OCI-LY3 (cell line): ENCODE measurements around the gene TMEM163.

Source experiments
- H2AFZ ChIP-seq: fragments of 200-600, 300-600 bp; shearing (Covaris generic); 2 replicates; pipeline ENCODE4 v1.6.0; 2014; ENCODE audit warnings: antibody characterized with exemption, low read depth, low read length
- H3K27ac ChIP-seq: fragments of 200-600, 300-600 bp; sonication (generic); 2 replicates; pipeline ENCODE4 v1.5.1; 2014; ENCODE audit warnings: mild to moderate bottlenecking, low read length, moderate library complexity, mixed read lengths
- H3K27me3 ChIP-seq: fragments of 200-600, 300-600 bp; sonication (generic); 2 replicates; pipeline ENCODE4 v1.6.1; 2014; ENCODE audit warnings: low read depth, low read length, mixed read lengths
- H3K36me3 ChIP-seq: fragments of 200-600, 300-600 bp; sonication (generic); replicated peaks from 2 replicates; pipeline ENCODE3; 2014; ENCODE audit warnings: low read depth, low read length, mixed read lengths
- H3K4me1 ChIP-seq: fragments of 300-600, 200-600 bp; sonication (generic); 2 replicates; pipeline ENCODE4 v1.6.1; 2014; ENCODE audit warnings: low read length, mixed read lengths
- H3K4me2 ChIP-seq: fragments of 200-600, 300-600 bp; sonication (generic); 2 replicates; pipeline ENCODE4 v1.6.1; 2014; ENCODE audit warnings: low read length, mixed read lengths
- H3K4me3 ChIP-seq: fragments of 300-600, 200-600 bp; sonication (generic); 2 replicates; pipeline ENCODE4 v1.5.1; 2014; ENCODE audit warnings: antibody characterized with exemption, mild to moderate bottlenecking, low read length, moderate library complexity
- H3K79me2 ChIP-seq: fragments of 300-600, 200-600 bp; shearing (Covaris generic); 2 replicates; pipeline ENCODE4 v1.6.1; 2014; ENCODE audit warnings: mild to moderate bottlenecking, low read length, mixed read lengths
- H3K9ac ChIP-seq: fragments of 300-600, 200-600 bp; shearing (Covaris generic); 2 replicates; pipeline ENCODE4 v1.6.0; 2014; ENCODE audit warnings: mild to moderate bottlenecking, low read length, moderate library complexity
- H3K9me3 ChIP-seq: fragments of 200-600, 300-600 bp; shearing (Covaris generic); 2 replicates; pipeline ENCODE4 v1.6.1; 2014; ENCODE audit warnings: low read length, mixed read lengths; ENCODE audit not compliant: insufficient read depth
- H4K20me1 ChIP-seq: fragments of 200-600, 300-600 bp; sonication (generic); 2 replicates; pipeline ENCODE4 v1.6.1; 2016; ENCODE audit warnings: low read length, mixed read lengths; ENCODE audit not compliant: insufficient read depth
- EZH2phosphoT487 ChIP-seq: fragments of 200-600 bp; shearing (Covaris generic); IDR thresholded peaks from 2 replicates; pipeline ENCODE4 v1.6.1; 2018; ENCODE audit warnings: antibody characterized with exemption, mixed run types, low read depth
- TF ChIP-seq, protein P1 (sequence below): fragments of 200-600, 300-600 bp; sonication (generic); IDR thresholded peaks from 2 replicates; pipeline ENCODE4 v1.5.1; 2014; ENCODE audit warnings: antibody characterized with exemption, low read length, low read depth

Gene TMEM163

GRCh38 chr2:134692499-134692898 lies 26.3 kb downstream of the TMEM163 start:
- H3K9me3 ChIP-seq = no peaks in the 10 kb centered on the region
- peaks cover 34% of the 10 kb centered on the region for H3K4me1 ChIP-seq
- H3K27ac ChIP-seq = no peak overlapping the region
- TF ChIP-seq, protein P1, sequence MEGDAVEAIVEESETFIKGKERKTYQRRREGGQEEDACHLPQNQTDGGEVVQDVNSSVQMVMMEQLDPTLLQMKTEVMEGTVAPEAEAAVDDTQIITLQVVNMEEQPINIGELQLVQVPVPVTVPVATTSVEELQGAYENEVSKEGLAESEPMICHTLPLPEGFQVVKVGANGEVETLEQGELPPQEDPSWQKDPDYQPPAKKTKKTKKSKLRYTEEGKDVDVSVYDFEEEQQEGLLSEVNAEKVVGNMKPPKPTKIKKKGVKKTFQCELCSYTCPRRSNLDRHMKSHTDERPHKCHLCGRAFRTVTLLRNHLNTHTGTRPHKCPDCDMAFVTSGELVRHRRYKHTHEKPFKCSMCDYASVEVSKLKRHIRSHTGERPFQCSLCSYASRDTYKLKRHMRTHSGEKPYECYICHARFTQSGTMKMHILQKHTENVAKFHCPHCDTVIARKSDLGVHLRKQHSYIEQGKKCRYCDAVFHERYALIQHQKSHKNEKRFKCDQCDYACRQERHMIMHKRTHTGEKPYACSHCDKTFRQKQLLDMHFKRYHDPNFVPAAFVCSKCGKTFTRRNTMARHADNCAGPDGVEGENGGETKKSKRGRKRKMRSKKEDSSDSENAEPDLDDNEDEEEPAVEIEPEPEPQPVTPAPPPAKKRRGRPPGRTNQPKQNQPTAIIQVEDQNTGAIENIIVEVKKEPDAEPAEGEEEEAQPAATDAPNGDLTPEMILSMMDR = peak; percentile 65
- no peak for TF ChIP-seq EZH2phosphoT487
- H3K9ac ChIP-seq = peak overlapping the region; percentile 27; the same call in 1 of the 2 replicates
- H3K4me3 ChIP-seq = peak overlapping the region; percentile 51
- peak overlapping the region; percentile 68 for H3K4me2 ChIP-seq
- H3K27me3 ChIP-seq = no peaks in the 10 kb centered on the region
- peaks cover 12% of the 10 kb centered on the region; the same call in 1 of the 2 replicates for H4K20me1 ChIP-seq
- peaks cover 55% of the 10 kb centered on the region for H3K79me2 ChIP-seq
- H3K36me3 ChIP-seq = peaks cover 3% of the 10 kb centered on the region
- no peak overlapping the region for H2AFZ ChIP-seq

DNA sequence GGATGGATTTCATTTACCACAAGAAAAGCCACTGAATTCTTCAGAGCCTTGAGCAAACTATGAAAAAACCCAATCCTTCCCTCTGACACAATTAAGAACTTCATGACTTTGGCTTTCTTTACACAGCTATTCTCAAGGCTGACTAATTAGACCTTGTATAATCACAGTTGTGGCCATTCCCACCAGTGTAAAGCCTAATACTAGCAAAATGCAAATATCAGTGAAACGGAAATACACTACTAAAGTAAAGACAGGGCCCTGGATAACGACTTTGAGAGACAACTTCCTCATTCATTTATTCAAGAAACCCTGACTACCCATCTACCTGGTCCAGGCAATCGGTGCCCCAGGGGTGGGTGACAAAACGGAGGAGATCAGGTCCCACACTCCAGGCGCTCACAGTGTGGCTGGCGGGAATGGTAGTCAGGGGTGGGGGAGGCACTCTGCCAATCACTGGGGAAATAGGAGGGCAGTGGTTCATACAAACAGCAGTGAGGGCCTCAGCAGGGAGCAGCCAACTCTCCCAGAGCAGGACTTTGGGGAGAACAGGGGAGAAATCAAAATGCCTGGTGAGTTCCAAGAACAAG lies 28.1 kb downstream of the TMEM163 start:
- peaks cover 12% of the 10 kb centered on the region; the same call in 1 of the 2 replicates for H4K20me1 ChIP-seq
- no peaks in the 10 kb centered on the region for H3K27me3 ChIP-seq
- peaks cover 34% of the 10 kb centered on the region for H3K4me1 ChIP-seq
- H3K9ac ChIP-seq = peak overlapping the region; percentile 3; the same call in 1 of the 2 replicates
- H2AFZ ChIP-seq = no peak overlapping the region
- peak overlapping the region; percentile 16 for H3K4me2 ChIP-seq
- no peaks in the 10 kb centered on the region for H3K9me3 ChIP-seq
- peaks cover 3% of the 10 kb centered on the region for H3K36me3 ChIP-seq
- peak overlapping the region; percentile 14 for H3K27ac ChIP-seq
- H3K4me3 ChIP-seq = no peak overlapping the region
- TF ChIP-seq EZH2phosphoT487 = no peak
- TF ChIP-seq, protein P1 = no peak
- peaks cover 71% of the 10 kb centered on the region for H3K79me2 ChIP-seq

DNA sequence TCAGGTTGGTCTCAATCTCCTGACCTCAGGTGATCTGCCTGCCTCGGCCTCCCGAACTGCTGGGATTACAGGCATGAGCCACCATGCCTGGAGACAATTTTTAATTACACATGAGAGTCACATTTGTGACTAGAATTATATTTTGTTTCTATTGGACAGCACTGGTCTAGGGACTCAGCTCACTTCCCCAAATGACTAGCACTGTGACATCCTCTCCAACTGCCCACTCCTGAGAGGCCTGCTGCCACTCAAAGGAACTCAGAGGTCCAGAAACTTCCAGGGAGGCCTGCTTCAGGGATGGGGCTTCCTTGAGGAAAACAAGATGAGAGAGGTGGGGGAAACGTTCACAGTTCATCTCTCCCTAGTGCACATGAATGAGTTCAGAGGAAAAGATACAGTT lies 29.5 kb downstream of the TMEM163 start:
- H2AFZ ChIP-seq = no peak overlapping the region
- peaks cover 3% of the 10 kb centered on the region for H3K36me3 ChIP-seq
- TF ChIP-seq EZH2phosphoT487 = no peak
- TF ChIP-seq, protein P1 = no peak
- H3K4me2 ChIP-seq = no peak overlapping the region
- peaks cover 11% of the 10 kb centered on the region; the same call in 1 of the 2 replicates for H4K20me1 ChIP-seq
- no peak overlapping the region for H3K9ac ChIP-seq
- no peaks in the 10 kb centered on the region for H3K9me3 ChIP-seq
- H3K4me1 ChIP-seq = peaks cover 42% of the 10 kb centered on the region
- no peaks in the 10 kb centered on the region for H3K27me3 ChIP-seq
- no peak overlapping the region for H3K27ac ChIP-seq
- no peak overlapping the region for H3K4me3 ChIP-seq
- H3K79me2 ChIP-seq = peaks cover 84% of the 10 kb centered on the region

GRCh38 chr2:134685967-134686366 lies 32.8 kb downstream of the TMEM163 start:
- Histone ChIP-seq H3K36me3 (no peaks in the 10 kb centered on the region), H3K4me2 (no peak overlapping the region), H2AFZ (no peak overlapping the region), H3K9ac (no peak overlapping the region), H4K20me1 (peaks cover 27% of the 10 kb centered on the region; the same call in 1 of the 2 replicates), H3K79me2 (peaks cover 93% of the 10 kb centered on the region), H3K27me3 (no peaks in the 10 kb centered on the region), H3K4me3 (no peak overlapping the region), H3K4me1 (peaks cover 42% of the 10 kb centered on the region), H3K27ac (no peak overlapping the region), H3K9me3 (no peaks in the 10 kb centered on the region)
- TF ChIP-seq EZH2phosphoT487 = no peak
- TF ChIP-seq, protein P1 = no peak
